ENCODE results near the gene TGM4.

Gene TGM4

GRCh38 chr3:44877333-44877732 is 2.9 kb downstream of the TGM4 start:
- in situ Hi-C loops (cut with MboI; ENCODE audit: low sequenced_read_pairs): no loop called here

GRCh38 chr3:44880284-44880683 is 5.9 kb downstream of the TGM4 start:
- in situ Hi-C loops (cut with MboI; ENCODE audit: low sequenced_read_pairs): no loop called here

- in situ Hi-C loops (cut with MboI; ENCODE audit: low sequenced_read_pairs): no loop called here
Measured at GRCh38 chr3:44883213-44883955, 9.0 kb downstream of the TGM4 start.

DNA sequence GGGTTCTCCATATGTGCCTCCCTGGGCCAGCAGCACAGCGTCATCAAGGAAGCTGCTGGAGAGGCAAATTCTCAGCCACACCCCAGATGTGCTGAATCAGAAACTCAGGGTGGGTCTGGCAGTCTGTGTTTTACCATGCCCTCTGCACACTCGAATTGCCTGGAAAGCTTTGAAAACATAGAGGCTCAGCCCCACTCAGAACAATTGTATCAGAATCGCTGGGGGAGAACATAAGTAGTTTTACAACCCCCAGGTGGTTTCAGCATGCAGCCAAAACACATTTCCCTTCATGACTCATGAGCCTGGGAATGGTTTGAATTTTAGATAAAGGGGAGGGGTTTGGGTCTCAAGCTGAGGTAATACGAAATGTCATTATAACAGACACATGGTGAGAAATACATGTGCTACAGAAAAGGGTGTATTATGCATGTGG is 9.6 kb downstream of the TGM4 start:
- in situ Hi-C loops (cut with MboI; ENCODE audit: low sequenced_read_pairs): no loop called here

- in situ Hi-C loops (cut with MboI; ENCODE audit: low sequenced_read_pairs): no loop called here
Measured at GRCh38 chr3:44885618-44886017, 11.2 kb downstream of the TGM4 start.

GRCh38 chr3:44886561-44886960 is 12.2 kb downstream of the TGM4 start:
- in situ Hi-C loops (cut with MboI; ENCODE audit: low sequenced_read_pairs): no loop called here

DNA sequence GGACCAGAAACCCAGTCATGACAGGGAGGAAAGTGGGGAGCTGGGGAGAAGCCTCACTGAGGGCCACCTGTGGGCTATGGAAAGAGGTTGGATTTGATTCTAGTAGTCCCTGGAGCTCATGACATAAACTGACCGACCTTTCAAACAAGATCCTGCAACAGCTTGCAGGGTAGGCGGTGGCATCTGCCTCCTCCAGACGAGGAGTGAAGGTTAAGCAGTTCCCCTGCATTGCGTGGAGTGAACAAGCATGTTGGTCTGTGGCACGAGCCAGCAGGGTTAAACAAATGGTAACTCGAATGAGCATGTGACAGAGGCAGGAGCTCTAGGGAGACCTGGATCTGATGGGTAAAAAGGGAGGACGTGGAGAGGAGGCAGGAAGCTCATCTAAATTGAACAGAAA is 12.7 kb downstream of the TGM4 start:
- in situ Hi-C loops (cut with MboI; ENCODE audit: low sequenced_read_pairs): no loop called here

- in situ Hi-C loops (cut with MboI; ENCODE audit: low sequenced_read_pairs): no loop called here
Measured at GRCh38 chr3:44890258-44890657, 15.8 kb downstream of the TGM4 start.

DNA sequence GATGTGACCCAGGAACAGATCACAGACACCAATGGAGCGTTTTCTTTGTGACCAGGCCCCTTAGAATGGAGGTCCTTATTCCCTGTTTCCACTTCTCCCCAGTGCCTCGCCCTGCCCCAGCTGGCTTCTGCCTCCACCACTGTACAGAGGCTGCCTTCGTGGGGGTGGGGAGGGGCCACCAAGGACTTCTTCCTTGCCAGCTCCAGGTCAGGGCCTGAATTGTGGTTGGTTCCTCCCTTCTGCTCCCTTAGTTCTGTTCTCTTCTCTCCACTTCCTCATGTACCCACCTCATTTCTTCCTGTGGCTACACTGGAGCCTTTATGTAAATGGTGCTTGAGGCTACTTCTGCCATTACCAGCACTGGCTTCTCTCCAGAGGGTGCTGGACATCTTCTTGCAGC is 16.4 kb downstream of the TGM4 start:
- in situ Hi-C loops (cut with MboI; ENCODE audit: low sequenced_read_pairs): no loop called here

- in situ Hi-C loops (cut with MboI; ENCODE audit: low sequenced_read_pairs): no loop called here
Measured at GRCh38 chr3:44892689-44893088, 18.3 kb downstream of the TGM4 start.

DNA sequence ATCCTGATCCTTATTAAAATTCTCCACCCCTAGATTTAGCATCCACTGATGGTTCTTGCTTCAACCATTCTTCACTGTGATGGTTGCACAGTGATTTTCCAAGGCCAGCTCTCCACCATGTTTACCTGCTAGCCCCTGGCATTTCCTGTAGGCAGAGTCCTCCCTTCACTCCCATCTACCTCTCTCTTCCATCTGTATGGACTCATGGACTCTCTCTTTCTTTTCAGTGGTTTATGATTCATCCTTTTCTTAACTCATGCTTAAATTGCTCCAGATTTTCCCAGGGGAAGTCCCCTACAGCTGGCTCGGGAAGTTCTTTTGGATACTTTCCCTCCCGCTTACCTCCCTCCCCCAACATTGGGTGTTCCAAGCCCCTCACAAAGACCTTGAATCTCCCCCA is 18.7 kb downstream of the TGM4 start:
- in situ Hi-C loops (cut with MboI; ENCODE audit: low sequenced_read_pairs): no loop called here

DNA sequence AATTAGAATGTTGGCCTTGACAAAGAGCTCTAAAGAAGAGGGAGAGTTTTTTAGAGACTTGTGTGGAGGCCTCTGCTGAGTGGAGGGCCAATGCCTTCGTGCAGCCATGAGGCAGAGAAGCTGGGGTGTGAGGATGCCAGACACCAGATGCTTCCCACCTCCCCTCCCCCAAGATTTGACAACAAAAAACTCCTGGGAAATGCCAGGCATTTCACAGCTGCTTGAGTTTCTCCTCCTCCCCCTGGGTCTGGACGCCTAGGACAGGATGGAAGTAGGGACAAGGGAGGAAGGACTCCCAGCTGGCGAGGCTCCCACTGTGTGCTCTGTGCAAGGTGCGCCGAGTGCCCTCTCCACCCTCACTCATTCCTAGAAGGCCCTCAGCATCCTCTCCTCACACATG is 20.1 kb downstream of the TGM4 start:
- in situ Hi-C loops (cut with MboI; ENCODE audit: low sequenced_read_pairs): no loop called here

DNA sequence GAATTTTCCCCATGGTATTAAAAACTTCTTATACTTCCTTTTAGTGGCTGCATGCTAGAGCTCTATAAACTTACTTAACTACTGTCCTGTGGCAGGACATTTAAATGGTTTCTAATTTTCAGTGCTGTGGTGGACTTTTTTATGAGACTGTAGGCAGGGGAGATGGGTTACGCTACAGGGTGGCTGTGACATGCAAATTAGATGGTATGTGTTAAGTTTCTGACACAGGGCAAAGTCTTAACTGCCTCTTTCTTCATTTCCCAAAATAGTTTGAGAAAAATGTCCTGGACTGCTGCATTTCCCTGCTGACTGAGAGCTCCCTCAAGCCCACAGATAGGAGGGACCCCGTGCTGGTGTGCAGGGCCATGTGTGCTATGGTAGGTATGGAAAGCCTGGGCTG is 22.0 kb downstream of the TGM4 start:
- in situ Hi-C loops (cut with MboI; ENCODE audit: low sequenced_read_pairs): no loop called here

- in situ Hi-C loops (cut with MboI; ENCODE audit: low sequenced_read_pairs): no loop called here
Measured at GRCh38 chr3:44899683-44900367, 25.4 kb downstream of the TGM4 start.

DNA sequence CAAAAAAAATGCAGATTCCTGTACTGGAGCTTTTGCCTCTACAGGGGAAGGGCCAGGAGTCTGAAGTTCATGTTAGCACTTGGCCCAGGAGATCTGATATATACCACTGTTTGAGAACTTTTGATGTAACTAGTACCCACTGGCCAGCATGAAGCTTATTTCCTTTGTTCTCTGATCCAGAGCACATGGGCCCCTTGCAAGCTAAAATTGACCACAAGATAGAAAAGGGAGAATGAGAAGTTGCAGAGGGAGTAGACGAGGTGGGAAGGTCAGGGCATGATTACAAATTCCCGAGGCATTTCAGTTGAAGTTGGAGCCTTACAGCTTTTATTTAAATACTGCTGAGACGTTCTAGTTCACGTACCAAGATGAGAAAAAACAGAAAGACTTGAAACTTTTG is 28.2 kb downstream of the TGM4 start:
- in situ Hi-C loops (cut with MboI; ENCODE audit: low sequenced_read_pairs): no loop called here

DNA sequence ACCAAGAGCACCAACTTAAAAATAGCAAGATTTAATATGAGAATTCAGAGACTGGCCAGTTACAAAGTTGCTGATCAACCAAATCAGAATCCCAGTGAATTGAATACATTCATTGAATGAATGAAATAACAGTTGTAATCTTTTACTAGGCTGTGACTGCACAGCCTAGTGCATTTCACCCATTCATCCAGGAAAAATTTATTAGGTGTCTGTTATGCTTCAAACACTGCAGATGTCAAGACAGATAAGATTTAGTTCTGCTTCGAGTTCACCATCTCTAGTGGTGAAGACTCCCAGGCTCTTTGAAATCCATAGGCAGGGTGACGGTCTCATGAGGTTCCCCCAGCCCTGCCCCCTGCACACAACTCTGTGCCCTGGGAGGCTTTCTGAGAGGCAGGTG is 28.9 kb downstream of the TGM4 start:
- in situ Hi-C loops (cut with MboI; ENCODE audit: low sequenced_read_pairs): no loop called here

DNA sequence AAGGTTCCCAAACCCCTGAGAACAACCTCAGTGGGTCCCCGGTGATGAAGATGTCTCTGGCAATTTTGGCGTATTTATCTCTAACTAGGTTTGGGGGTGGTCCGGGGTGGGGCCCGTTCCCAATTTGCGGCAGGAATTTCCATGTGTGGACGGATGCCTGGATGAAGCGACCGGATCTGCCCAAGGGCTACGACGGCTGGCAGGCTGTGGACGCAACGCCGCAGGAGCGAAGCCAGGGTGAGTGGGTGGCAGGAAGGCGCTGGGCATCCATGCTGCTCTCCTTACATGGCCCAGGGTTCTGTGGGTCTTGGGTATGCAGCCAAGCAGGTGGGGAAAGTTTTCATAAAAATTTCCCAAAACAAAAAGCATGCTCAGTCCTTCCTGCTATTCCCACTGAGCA is 29.3 kb downstream of the TGM4 start:
- in situ Hi-C loops (cut with MboI; ENCODE audit: low sequenced_read_pairs): no loop called here

DNA sequence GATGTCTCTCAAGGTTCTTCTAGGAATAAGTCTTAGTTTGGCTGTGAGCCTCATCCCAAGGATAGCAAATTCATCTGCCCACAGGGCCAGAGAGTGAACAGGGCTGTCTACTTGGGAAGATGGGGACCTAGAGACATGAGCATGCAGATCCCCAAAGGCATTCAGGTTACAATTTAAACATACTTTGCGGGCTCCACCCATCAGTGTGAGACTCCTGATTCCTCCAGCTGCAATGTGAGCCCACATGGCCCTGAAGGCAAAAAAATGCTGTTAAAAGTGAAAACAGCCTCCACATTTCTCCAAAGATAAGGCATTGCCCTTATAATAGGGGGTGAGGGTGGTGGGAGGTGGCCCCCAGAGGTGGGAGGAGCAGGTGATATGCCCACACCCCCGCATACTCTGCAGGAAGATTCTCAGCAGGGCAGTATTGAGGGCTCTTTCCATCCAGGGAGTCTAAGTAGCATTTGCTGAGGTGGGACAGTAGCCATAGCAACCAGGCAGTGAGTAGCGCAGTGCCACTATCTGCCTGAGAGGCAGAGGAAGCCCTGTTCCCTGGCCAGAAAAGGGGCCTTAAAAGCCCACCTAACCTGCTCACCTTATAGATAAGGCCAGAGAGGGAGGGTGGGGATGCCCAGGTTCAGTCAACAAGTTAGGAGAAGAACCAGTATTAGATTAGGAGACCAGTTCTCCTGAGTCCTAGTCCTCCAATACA is 31.2 kb downstream of the TGM4 start:
- in situ Hi-C loops (cut with MboI; ENCODE audit: low sequenced_read_pairs): no loop called here

GRCh38 chr3:44906997-44907396 is 32.6 kb downstream of the TGM4 start:
- in situ Hi-C loops (cut with MboI; ENCODE audit: low sequenced_read_pairs): no loop called here

GRCh38 chr3:44907612-44908011 is 33.2 kb downstream of the TGM4 start:
- in situ Hi-C loops (cut with MboI; ENCODE audit: low sequenced_read_pairs): no loop called here

DNA sequence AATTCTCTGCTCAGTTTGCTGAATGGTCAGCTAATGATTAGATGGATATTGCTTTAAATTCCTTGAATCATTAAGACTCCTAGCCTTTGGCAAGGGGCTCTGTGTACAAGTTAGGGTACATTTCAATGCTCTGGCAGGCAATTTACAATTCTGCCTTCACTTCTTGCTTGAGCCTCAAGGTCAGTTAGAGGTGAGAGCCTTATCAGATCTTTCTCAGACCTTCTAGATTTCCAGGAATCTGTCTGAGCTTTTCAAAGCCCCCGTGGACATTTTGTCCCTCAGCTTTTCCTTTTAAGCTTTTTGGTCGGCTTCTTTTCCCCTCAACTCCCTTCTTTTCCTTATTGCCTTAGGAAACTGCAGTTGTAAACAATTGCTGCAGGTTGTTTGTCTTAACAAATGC is 34.7 kb downstream of the TGM4 start:
- in situ Hi-C loops (cut with MboI; ENCODE audit: low sequenced_read_pairs): no loop called here

DNA sequence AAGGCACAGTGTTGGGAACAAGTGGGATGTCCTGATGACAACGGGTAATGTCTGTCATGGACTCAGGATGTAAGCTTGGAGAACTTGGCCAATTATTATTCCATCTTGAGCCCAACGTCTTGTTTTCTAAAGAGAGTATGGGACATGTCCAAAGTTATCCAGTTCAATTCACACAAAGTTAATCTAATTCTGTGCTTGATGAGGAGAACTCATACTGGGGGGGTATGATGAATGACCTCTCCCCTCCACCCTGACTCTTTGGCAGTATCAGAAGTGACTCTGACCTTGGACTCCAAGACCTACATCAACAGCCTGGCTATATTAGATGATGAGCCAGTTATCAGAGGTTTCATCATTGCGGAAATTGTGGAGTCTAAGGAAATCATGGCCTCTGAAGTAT is 36.3 kb downstream of the TGM4 start:
- in situ Hi-C loops (cut with MboI; ENCODE audit: low sequenced_read_pairs): no loop called here
